OCI-LY3 (cell line): ENCODE data around the gene SUPT3H.
"Not testable (repeated sequence)": the region's sequence is repeated elsewhere in the genome, so short reads cannot be mapped to it uniquely, and the experiment has no call there.

Experiments used
- H2AFZ ChIP-seq: fragments of 200-600, 300-600 bp; shearing (Covaris generic); 2 replicates; pipeline ENCODE4 v1.6.0; 2014; ENCODE audit warnings: antibody characterized with exemption, low read depth, low read length
- H3K27ac ChIP-seq: fragments of 200-600, 300-600 bp; sonication (generic); 2 replicates; pipeline ENCODE4 v1.5.1; 2014; ENCODE audit warnings: mild to moderate bottlenecking, low read length, moderate library complexity, mixed read lengths
- H3K27me3 ChIP-seq: fragments of 200-600, 300-600 bp; sonication (generic); 2 replicates; pipeline ENCODE4 v1.6.1; 2014; ENCODE audit warnings: low read depth, low read length, mixed read lengths
- H3K36me3 ChIP-seq: fragments of 200-600, 300-600 bp; sonication (generic); replicated peaks from 2 replicates; pipeline ENCODE3; 2014; ENCODE audit warnings: low read depth, low read length, mixed read lengths
- H3K4me1 ChIP-seq: fragments of 300-600, 200-600 bp; sonication (generic); 2 replicates; pipeline ENCODE4 v1.6.1; 2014; ENCODE audit warnings: low read length, mixed read lengths
- H3K4me2 ChIP-seq: fragments of 200-600, 300-600 bp; sonication (generic); 2 replicates; pipeline ENCODE4 v1.6.1; 2014; ENCODE audit warnings: low read length, mixed read lengths
- H3K4me3 ChIP-seq: fragments of 300-600, 200-600 bp; sonication (generic); 2 replicates; pipeline ENCODE4 v1.5.1; 2014; ENCODE audit warnings: antibody characterized with exemption, mild to moderate bottlenecking, low read length, moderate library complexity
- H3K79me2 ChIP-seq: fragments of 300-600, 200-600 bp; shearing (Covaris generic); 2 replicates; pipeline ENCODE4 v1.6.1; 2014; ENCODE audit warnings: mild to moderate bottlenecking, low read length, mixed read lengths
- H3K9ac ChIP-seq: fragments of 300-600, 200-600 bp; shearing (Covaris generic); 2 replicates; pipeline ENCODE4 v1.6.0; 2014; ENCODE audit warnings: mild to moderate bottlenecking, low read length, moderate library complexity
- H3K9me3 ChIP-seq: fragments of 200-600, 300-600 bp; shearing (Covaris generic); 2 replicates; pipeline ENCODE4 v1.6.1; 2014; ENCODE audit warnings: low read length, mixed read lengths; ENCODE audit not compliant: insufficient read depth
- H4K20me1 ChIP-seq: fragments of 200-600, 300-600 bp; sonication (generic); 2 replicates; pipeline ENCODE4 v1.6.1; 2016; ENCODE audit warnings: low read length, mixed read lengths; ENCODE audit not compliant: insufficient read depth
- EZH2phosphoT487 ChIP-seq: fragments of 200-600 bp; shearing (Covaris generic); IDR thresholded peaks from 2 replicates; pipeline ENCODE4 v1.6.1; 2018; ENCODE audit warnings: antibody characterized with exemption, mixed run types, low read depth
- TF ChIP-seq, protein P1 (sequence below): fragments of 200-600, 300-600 bp; sonication (generic); IDR thresholded peaks from 2 replicates; pipeline ENCODE4 v1.5.1; 2014; ENCODE audit warnings: antibody characterized with exemption, low read length, low read depth

The SUPT3H gene

DNA sequence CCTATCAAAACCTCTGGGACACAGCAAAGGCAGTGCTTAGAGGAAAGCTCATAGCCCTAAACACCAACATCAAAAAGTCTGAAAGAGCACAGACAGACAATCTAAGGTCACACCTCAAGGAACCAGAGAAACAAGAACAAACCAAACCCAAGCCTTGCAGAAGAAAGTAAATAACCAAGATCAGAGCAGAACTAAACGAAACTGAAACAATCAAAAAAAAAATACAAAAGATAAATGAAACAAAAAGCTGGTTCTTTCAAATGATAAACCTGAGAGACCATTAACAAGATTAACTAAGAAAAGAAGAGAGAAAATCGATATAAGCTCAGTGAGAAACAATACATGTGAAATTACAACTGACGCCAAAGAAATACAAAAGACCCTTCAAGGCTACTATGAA lies 84.4 kb downstream of the SUPT3H start:
- no peak overlapping the region for H3K27ac ChIP-seq
- no peak overlapping the region for H2AFZ ChIP-seq
- no peak overlapping the region for H3K4me2 ChIP-seq
- no peaks in the 10 kb centered on the region for H3K27me3 ChIP-seq
- no peaks in the 10 kb centered on the region for H3K36me3 ChIP-seq
- no peaks in the 10 kb centered on the region for H4K20me1 ChIP-seq
- TF ChIP-seq, protein P1, sequence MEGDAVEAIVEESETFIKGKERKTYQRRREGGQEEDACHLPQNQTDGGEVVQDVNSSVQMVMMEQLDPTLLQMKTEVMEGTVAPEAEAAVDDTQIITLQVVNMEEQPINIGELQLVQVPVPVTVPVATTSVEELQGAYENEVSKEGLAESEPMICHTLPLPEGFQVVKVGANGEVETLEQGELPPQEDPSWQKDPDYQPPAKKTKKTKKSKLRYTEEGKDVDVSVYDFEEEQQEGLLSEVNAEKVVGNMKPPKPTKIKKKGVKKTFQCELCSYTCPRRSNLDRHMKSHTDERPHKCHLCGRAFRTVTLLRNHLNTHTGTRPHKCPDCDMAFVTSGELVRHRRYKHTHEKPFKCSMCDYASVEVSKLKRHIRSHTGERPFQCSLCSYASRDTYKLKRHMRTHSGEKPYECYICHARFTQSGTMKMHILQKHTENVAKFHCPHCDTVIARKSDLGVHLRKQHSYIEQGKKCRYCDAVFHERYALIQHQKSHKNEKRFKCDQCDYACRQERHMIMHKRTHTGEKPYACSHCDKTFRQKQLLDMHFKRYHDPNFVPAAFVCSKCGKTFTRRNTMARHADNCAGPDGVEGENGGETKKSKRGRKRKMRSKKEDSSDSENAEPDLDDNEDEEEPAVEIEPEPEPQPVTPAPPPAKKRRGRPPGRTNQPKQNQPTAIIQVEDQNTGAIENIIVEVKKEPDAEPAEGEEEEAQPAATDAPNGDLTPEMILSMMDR = no peak
- no peak for TF ChIP-seq EZH2phosphoT487
- no peaks in the 10 kb centered on the region for H3K79me2 ChIP-seq
- H3K4me3 ChIP-seq = no peak overlapping the region
- H3K9me3 ChIP-seq = no peaks in the 10 kb centered on the region
- H3K9ac ChIP-seq = no peak overlapping the region
- H3K4me1 ChIP-seq = no peaks in the 10 kb centered on the region

DNA sequence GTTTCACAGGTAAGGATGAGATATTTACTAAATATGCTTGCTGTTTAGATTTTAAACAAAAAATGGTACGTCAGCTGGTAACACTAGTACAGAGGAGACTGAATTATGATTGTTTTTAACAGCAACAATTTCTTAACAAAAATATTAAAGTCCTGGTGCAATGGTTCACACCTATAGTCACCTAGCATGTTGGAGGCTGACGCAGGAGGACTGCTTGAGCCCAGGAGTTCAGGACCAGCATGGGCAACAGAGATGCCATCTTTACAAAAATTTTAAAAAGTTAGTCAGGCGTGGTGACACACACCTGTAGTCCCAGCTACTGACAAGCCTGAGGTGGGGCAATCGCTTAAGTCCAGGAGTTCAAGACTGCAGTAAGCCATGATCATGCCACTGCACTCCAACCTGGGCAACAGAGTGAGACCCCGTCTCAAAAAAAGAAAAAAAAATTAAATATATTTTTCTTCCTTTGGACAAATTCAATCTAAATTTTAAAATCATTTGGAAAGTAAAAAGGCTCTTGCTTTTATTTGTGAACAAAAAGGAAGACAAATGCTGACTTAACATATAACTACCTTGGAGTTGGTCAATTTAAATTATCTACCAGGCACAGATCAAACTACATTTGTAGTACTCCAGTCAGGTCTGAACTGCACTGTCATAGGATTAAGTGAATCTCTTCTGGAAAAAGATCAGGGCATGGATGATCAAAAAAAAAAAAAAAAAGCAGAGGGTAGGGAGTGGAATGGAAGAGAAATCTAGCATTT lies 87.8 kb downstream of the SUPT3H start:
- no peak for TF ChIP-seq EZH2phosphoT487
- TF ChIP-seq, protein P1 = no peak

DNA sequence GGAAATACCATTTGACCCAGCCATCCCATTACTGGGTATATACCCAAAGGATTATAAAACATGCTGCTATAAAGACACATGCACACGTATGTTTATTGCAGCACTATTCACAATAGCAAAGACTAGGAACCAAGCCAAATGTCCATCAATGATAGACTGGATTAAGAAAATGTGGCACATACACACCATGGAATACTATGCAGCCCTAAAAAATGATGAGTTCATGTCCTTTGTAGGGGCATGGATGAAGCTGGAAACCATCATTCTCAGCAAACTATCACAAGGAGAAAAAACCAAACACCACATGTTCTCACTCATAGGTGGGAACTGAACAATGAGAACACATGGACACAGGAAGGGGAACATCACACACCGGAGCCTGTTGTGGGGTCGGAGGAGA lies 91.0 kb downstream of the SUPT3H start:
- H3K4me3 ChIP-seq, H3K27ac ChIP-seq, H2AFZ ChIP-seq, H3K9me3 ChIP-seq, H3K9ac ChIP-seq, H3K4me1 ChIP-seq, H3K4me2 ChIP-seq, H3K79me2 ChIP-seq, H3K27me3 ChIP-seq, H4K20me1 ChIP-seq, H3K36me3 ChIP-seq: not testable (repeated sequence)

More for the DNA sequence above, 87.8 kb downstream of the SUPT3H start:
- Histone ChIP-seq H4K20me1 (no peaks in the 10 kb centered on the region), H3K27ac (no peak overlapping the region), H3K36me3 (no peaks in the 10 kb centered on the region), H2AFZ (no peak overlapping the region), H3K9ac (no peak overlapping the region), H3K79me2 (no peaks in the 10 kb centered on the region), H3K9me3 (no peaks in the 10 kb centered on the region), H3K27me3 (no peaks in the 10 kb centered on the region), H3K4me1 (no peaks in the 10 kb centered on the region), H3K4me3 (no peak overlapping the region), H3K4me2 (no peak overlapping the region)

DNA sequence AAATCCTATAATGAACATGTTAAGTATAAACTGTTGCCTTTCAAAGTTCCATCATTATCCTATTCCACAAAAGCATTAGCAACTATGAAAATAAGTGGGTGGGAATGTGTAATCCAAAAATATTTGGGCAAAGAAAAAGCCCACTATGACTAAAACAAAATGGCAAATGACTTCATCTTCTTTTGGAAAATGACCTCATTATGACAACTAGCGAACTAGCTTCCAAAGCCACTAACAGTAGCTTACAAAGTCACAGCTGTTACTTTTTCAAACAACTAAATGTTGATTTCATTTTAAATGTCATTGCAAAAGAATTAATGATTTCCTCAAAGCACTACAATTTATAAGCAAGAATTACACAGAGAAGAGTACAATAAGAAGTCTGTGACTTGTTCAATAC lies 99.4 kb downstream of the SUPT3H start:
- H3K27me3 ChIP-seq = no peaks in the 10 kb centered on the region
- H3K9ac ChIP-seq = no peak overlapping the region
- no peak overlapping the region for H3K4me3 ChIP-seq
- no peak for TF ChIP-seq EZH2phosphoT487
- TF ChIP-seq, protein P1 = no peak
- H3K36me3 ChIP-seq = no peaks in the 10 kb centered on the region
- no peaks in the 10 kb centered on the region for H3K4me1 ChIP-seq
- H3K4me2 ChIP-seq = no peak overlapping the region
- no peak overlapping the region for H3K27ac ChIP-seq
- H3K9me3 ChIP-seq = no peaks in the 10 kb centered on the region
- H2AFZ ChIP-seq = no peak overlapping the region
- no peaks in the 10 kb centered on the region for H3K79me2 ChIP-seq
- H4K20me1 ChIP-seq = no peaks in the 10 kb centered on the region

DNA sequence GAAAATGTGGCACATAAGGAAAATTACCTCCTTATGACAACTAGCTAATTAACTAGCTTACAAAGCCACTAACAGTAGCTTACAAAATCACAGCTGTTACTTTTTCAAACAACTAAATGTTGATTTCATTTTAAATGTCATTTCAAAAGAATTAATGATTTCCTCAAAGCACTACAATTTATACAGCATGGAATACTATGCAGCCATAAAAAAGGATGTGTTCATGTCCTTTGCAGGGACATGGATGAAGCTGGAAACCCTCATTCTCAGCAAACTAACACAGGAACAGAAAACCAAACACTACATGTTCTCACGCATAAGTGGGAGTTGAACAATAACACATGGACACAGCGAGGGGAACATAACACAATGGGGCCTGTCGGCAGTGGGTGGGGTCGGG lies 100.0 kb downstream of the SUPT3H start:
- H3K79me2 ChIP-seq, H3K4me3 ChIP-seq, H2AFZ ChIP-seq, H3K27ac ChIP-seq, H3K9ac ChIP-seq, H3K27me3 ChIP-seq, H4K20me1 ChIP-seq, H3K9me3 ChIP-seq, H3K36me3 ChIP-seq, H3K4me2 ChIP-seq, H3K4me1 ChIP-seq: not testable (repeated sequence)
